GM13976 (cell line): ENCODE measurements around the gene PSKH1.

Experiments used
- DNase-seq: peaks from one replicate; pipeline ENCODE4 v3.0.0; 2012; ENCODE audit warnings: low spot score
- CTCF ChIP-seq: IDR thresholded peaks from 2 replicates; pipeline ENCODE4 v1.5.1; 2012; ENCODE audit warnings: borderline replicate concordance, mild to moderate bottlenecking; ENCODE audit not compliant: insufficient read depth; ENCODE audit errors: extremely low read depth, missing control alignments, control extremely low read depth
- in situ Hi-C: fragments of 300-500 bp; cut with MboI; formaldehyde crosslinking; loops from one replicate; pipeline ENCODE4 v1.12.0; 2022; ENCODE audit warnings: low sequenced_read_pairs, mixed read lengths, inconsistent platforms; ENCODE audit not compliant: unreplicated experiment

PSKH1 gene

GRCh38 chr16:67976205-67976604 lies 83.2 kb downstream of the PSKH1 start:
- DNase-seq = no peak
- in situ Hi-C loops = no loop called here
- no peak for TF ChIP-seq CTCF

GRCh38 chr16:67977005-67977404 lies 84.0 kb downstream of the PSKH1 start:
- no peak for DNase-seq
- in situ Hi-C loops = no loop called here
- no peak for TF ChIP-seq CTCF

GRCh38 chr16:67977469-67978227 lies 84.6 kb downstream of the PSKH1 start:
- in situ Hi-C loops = no loop called here
- DNase-seq = no peak
- no peak for TF ChIP-seq CTCF
